CD14-positive monocyte (primary cell): ENCODE data around the gene CACNA1C. TPM values are rescaled to one million over a fixed set of nuclear protein-coding genes. Genes with fewer than 3 reads are reported as not detected.

Experiments used
- DNase-seq, 3 donors: peaks; one replicate each; pipeline ENCODE4 v3.0.0-alpha.2; 2011 to 2022
- H2AFZ ChIP-seq: 2 replicates; pipeline ENCODE4 v1.6.0; 2012; ENCODE audit warnings: mild to moderate bottlenecking, low read depth, low read length, inconsistent platforms; ENCODE audit not compliant: insufficient read depth, poor library complexity, severe bottlenecking
- H3K27ac ChIP-seq, 2 donors: 1 replicate in 1 of 2; 2 replicates in 1 of 2; pipeline ENCODE4 v1.5.1; 2012 to 2013; ENCODE audit warnings: low read length in 2 of 2, control low read depth in 1 of 2, inconsistent platforms in 1 of 2, low read depth in 1 of 2, mild to moderate bottlenecking in 1 of 2
- H3K27me3 ChIP-seq, 2 donors: one replicate each; pipeline versions ENCODE4 v1.6.0 to v1.6.1; 2011 to 2013; ENCODE audit warnings: low read length in 2 of 2; ENCODE audit not compliant: control insufficient read depth in 2 of 2, insufficient read depth in 2 of 2
- H3K36me3 ChIP-seq, 2 donors: replicated peaks in 1 of 2; 1 replicate in 1 of 2; 2 replicates in 1 of 2; pipeline versions ENCODE4 v1.5.1 to v1.6.1; 2012 to 2013; ENCODE audit warnings: low read length in 2 of 2, control low read depth in 1 of 2, inconsistent platforms in 1 of 2, mild to moderate bottlenecking in 1 of 2; ENCODE audit not compliant: insufficient read depth in 2 of 2, control insufficient read depth in 1 of 2
- H3K4me1 ChIP-seq, 2 donors: 1 replicate in 1 of 2; 2 replicates in 1 of 2; pipeline versions ENCODE4 v1.5.1 to v1.6.1; 2012 to 2013; ENCODE audit warnings: low read length in 2 of 2, control low read depth in 1 of 2, inconsistent platforms in 1 of 2, mild to moderate bottlenecking in 1 of 2, moderate library complexity in 1 of 2; ENCODE audit not compliant: insufficient read depth in 2 of 2, control insufficient read depth in 1 of 2
- H3K4me2 ChIP-seq: replicated peaks from 2 replicates; pipeline ENCODE3; 2012; ENCODE audit warnings: low read length, moderate library complexity, mild to moderate bottlenecking; ENCODE audit not compliant: poor library complexity, severe bottlenecking; ENCODE audit errors: extremely low read depth
- H3K4me3 ChIP-seq, 3 experiments: fragments of 200-600 bp in 1 of 3; sonication (generic) in 1 of 3; replicated peaks in 1 of 3; 1 replicate in 2 of 3; 2 replicates in 1 of 3; pipeline ENCODE4 v1.5.1; 2011 to 2013; ENCODE audit warnings: low read length in 3 of 3, mild to moderate bottlenecking in 3 of 3, control low read depth in 2 of 3, low read depth in 2 of 3, inconsistent platforms in 1 of 3, moderate library complexity in 1 of 3
- H3K79me2 ChIP-seq: 2 replicates; pipeline ENCODE4 v1.6.0; 2012; ENCODE audit warnings: mild to moderate bottlenecking, control low read depth, inconsistent platforms, low read length, moderate library complexity; ENCODE audit not compliant: insufficient read depth
- H3K9ac ChIP-seq: 2 replicates; pipeline ENCODE4 v1.6.0; 2017; ENCODE audit warnings: low read length, mild to moderate bottlenecking; ENCODE audit not compliant: insufficient read depth, poor library complexity, severe bottlenecking
- H3K9me3 ChIP-seq, 2 donors: replicated peaks in 1 of 2; 1 replicate in 1 of 2; 2 replicates in 1 of 2; pipeline versions ENCODE4 v1.5.1 to v1.6.1; 2012 to 2013; ENCODE audit warnings: low read length in 2 of 2, control low read depth in 1 of 2; ENCODE audit not compliant: control insufficient read depth in 1 of 2, insufficient read depth in 1 of 2
- H4K20me1 ChIP-seq: 2 replicates; pipeline ENCODE4 v1.6.0; 2012; ENCODE audit warnings: mild to moderate bottlenecking, low read length, control low read depth, moderate library complexity; ENCODE audit not compliant: insufficient read depth
- H3K27ac Mint-ChIP-seq, 7 donors: one replicate each; pipeline ENCODE4 v1.8.0; 2020; ENCODE audit warnings: mild to moderate bottlenecking in 7 of 7, mixed read lengths in 7 of 7, moderate library complexity in 6 of 7, inconsistent platforms in 2 of 7
- H3K27me3 Mint-ChIP-seq, 3 donors: one replicate each; pipeline ENCODE4 v1.8.0; 2021 to 2022; ENCODE audit warnings: low read depth in 3 of 3, mild to moderate bottlenecking in 3 of 3, mixed read lengths in 3 of 3, moderate library complexity in 3 of 3, inconsistent platforms in 1 of 3
- H3K36me3 Mint-ChIP-seq, 2 donors: one replicate each; pipeline ENCODE4 v1.8.0; 2020; ENCODE audit warnings: mixed read lengths in 2 of 2, inconsistent platforms in 1 of 2, mild to moderate bottlenecking in 1 of 2
- H3K4me1 Mint-ChIP-seq: one replicate; pipeline ENCODE4 v1.8.0; 2020; ENCODE audit warnings: mild to moderate bottlenecking, mixed read lengths
- H3K4me3 Mint-ChIP-seq, 2 donors: one replicate each; pipeline ENCODE4 v1.8.0; 2020; ENCODE audit warnings: mild to moderate bottlenecking in 2 of 2, mixed read lengths in 2 of 2, moderate library complexity in 1 of 2
- H3K9me3 Mint-ChIP-seq, 7 donors: one replicate each; pipeline ENCODE4 v1.8.0; 2020 to 2022; ENCODE audit warnings: mixed read lengths in 7 of 7, mild to moderate bottlenecking in 6 of 7, moderate library complexity in 6 of 7, inconsistent platforms in 2 of 7
- WGBS: methylation state at CpG from one replicate; pipeline ENCODE4 v1.1.5; 2013; ENCODE audit warnings: missing lambda C conversion rate; ENCODE audit not compliant: insufficient coverage; 5-methylcytosine and 5-hydroxymethylcytosine counted together
- intact Hi-C, 2 donors: fragments of 100-400 bp; cut with micrococcal nuclease; formaldehyde crosslinking; loops; one replicate each; pipeline versions ENCODE4 v1.15.0 to v1.15.1; 2023
- polyA plus RNA-seq, 3 donors: library from polyadenylated mRNA; depleted of rRNA in 1 of 3; unstranded in 2 of 3; stranded (reverse) in 1 of 3; fragments of 300-500 nt in 2 of 3; fragments of >200 nt in 1 of 3; fragmentation: Illumina TruSeq in 2 of 3; gene quantifications; 1 replicate in 2 of 3; 2 replicates in 1 of 3; pipeline ENCODE4 v1.2.3, GENCODE V29; 2012 to 2021
- TF ChIP-seq, protein P1 (sequence below): fragments of 200-600 bp; IDR thresholded peaks from one replicate; pipeline ENCODE4 v1.8.0; 2022; ENCODE audit warnings: antibody characterized with exemption, mild to moderate bottlenecking

CACNA1C gene
- polyA plus RNA-seq, 3 donors = not detected

DNA sequence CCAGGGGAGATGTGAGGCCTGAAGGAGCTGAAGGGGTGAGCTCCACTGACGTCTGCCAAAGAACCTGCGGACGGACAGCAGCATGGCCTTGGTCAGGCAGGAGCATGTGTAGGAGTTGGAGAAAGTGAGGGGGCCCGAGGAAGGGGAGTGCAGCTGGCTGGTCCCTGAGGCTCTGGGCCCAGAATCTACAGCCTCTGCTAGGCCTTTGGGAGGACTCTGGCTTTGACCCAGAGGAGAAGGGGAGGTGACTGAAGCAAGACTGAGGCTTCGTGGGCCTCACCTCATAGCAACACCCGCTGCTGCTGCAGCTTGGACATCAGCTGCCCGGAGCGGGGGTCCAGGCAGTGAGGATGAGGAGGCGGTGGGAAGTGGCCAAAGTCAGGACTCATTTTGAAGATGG is 525.4 kb downstream of the CACNA1C start:
- no peak for DNase-seq
- no peaks in the 10 kb centered on the region for H3K79me2 ChIP-seq
- peaks cover under 1 to 7% of the 10 kb centered on the region in 2 donors for H3K27me3 ChIP-seq
- Mint-ChIP-seq H3K27me3 (peaks cover 3 to 18% (median 13%) of the 10 kb centered on the region in 3 donors), H3K4me3 (no peak overlapping the region), H3K36me3 (no peaks in the 10 kb centered on the region), H3K9me3 (no peaks in the 10 kb centered on the region), H3K4me1 (peaks cover 2% of the 10 kb centered on the region), H3K27ac (no peak overlapping the region)
- TF ChIP-seq, protein P1, sequence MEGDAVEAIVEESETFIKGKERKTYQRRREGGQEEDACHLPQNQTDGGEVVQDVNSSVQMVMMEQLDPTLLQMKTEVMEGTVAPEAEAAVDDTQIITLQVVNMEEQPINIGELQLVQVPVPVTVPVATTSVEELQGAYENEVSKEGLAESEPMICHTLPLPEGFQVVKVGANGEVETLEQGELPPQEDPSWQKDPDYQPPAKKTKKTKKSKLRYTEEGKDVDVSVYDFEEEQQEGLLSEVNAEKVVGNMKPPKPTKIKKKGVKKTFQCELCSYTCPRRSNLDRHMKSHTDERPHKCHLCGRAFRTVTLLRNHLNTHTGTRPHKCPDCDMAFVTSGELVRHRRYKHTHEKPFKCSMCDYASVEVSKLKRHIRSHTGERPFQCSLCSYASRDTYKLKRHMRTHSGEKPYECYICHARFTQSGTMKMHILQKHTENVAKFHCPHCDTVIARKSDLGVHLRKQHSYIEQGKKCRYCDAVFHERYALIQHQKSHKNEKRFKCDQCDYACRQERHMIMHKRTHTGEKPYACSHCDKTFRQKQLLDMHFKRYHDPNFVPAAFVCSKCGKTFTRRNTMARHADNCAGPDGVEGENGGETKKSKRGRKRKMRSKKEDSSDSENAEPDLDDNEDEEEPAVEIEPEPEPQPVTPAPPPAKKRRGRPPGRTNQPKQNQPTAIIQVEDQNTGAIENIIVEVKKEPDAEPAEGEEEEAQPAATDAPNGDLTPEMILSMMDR = no peak
- no peaks in the 10 kb centered on the region for H4K20me1 ChIP-seq
- H3K9ac ChIP-seq = no peak overlapping the region
- WGBS = 96% methylated on average over 7 of the region's 9 CpGs
- no peak overlapping the region for H3K4me3 ChIP-seq
- no peak overlapping the region for H3K27ac ChIP-seq
- H2AFZ ChIP-seq = no peak overlapping the region
- H3K9me3 ChIP-seq = no peaks in the 10 kb centered on the region
- peaks cover 1 to 6% of the 10 kb centered on the region in 2 donors for H3K4me1 ChIP-seq
- H3K4me2 ChIP-seq = no peak overlapping the region
- intact Hi-C loops = loop anchor here in 1 of 2 donors (10.0 kb wide), 1 partner anchor 173 kb away; no protein-coding TSS in a partner anchor
- no peaks in the 10 kb centered on the region for H3K36me3 ChIP-seq

DNA sequence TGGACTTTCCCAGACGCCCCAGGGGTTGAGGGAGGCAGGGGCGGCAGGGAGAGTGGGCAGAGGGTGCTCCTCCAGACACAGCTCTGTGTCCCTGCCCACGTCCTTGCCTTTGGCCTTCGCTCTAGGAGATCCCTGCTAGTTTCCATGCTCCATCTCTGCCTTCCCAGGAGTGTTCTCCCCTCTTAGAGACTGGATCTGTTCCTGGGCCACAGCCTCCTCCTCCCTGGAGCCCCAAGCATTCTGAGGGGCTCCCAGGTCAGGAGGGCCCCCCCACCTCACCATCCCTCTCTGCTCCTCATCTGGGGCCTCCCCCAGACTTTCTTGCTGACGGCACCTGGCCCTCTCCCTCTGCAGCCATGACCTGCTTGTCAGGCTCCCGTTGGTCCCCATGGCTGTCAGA is 526.0 kb downstream of the CACNA1C start:
- H3K4me2 ChIP-seq = no peak overlapping the region
- TF ChIP-seq, protein P1 = no peak
- peaks cover 4% of the 10 kb centered on the region for H3K4me1 Mint-ChIP-seq
- H4K20me1 ChIP-seq = no peaks in the 10 kb centered on the region
- intact Hi-C loops = loop anchor here in 1 of 2 donors (10.0 kb wide), 1 partner anchor 174 kb away; no protein-coding TSS in a partner anchor
- H3K4me3 Mint-ChIP-seq = no peak overlapping the region
- no peaks in the 10 kb centered on the region for H3K79me2 ChIP-seq
- peaks cover 8 to 20% (median 19%) of the 10 kb centered on the region in 3 donors for H3K27me3 Mint-ChIP-seq
- no peak for DNase-seq
- no peaks in the 10 kb centered on the region for H3K36me3 Mint-ChIP-seq
- H3K27me3 ChIP-seq = peaks cover 2 to 13% of the 10 kb centered on the region in 2 donors
- no peak overlapping the region for H3K27ac Mint-ChIP-seq
- H3K9me3 Mint-ChIP-seq = no peaks in the 10 kb centered on the region
- H3K36me3 ChIP-seq = no peaks in the 10 kb centered on the region
- no peak overlapping the region for H2AFZ ChIP-seq
- H3K9me3 ChIP-seq = no peaks in the 10 kb centered on the region
- peaks cover 4 to 8% of the 10 kb centered on the region in 2 donors for H3K4me1 ChIP-seq
- no peak overlapping the region for H3K4me3 ChIP-seq
- no peak overlapping the region for H3K27ac ChIP-seq
- WGBS = 90% methylated on average over 6 of the region's 6 CpGs
- H3K9ac ChIP-seq = no peak overlapping the region
